A549 treated with AZD9567 at 1 μM for 4 hours (cell line): ENCODE results near the gene BRD2. TPM values are rescaled to one million over a fixed set of nuclear protein-coding genes. Genes with fewer than 3 reads are reported as not detected.

Experiments
- total RNA-seq: library from RNA; stranded (reverse); fragments of 200-300 nt; extraction: Qiagen RNA extraction; gene quantifications from 5 replicates; pipeline ENCODE4 v1.2.3, GENCODE V29; 2022; ENCODE audit not compliant: insufficient read depth

Gene BRD2
- total RNA-seq: 143 to 170 TPM (median 152 TPM) in 5 replicates

DNA sequence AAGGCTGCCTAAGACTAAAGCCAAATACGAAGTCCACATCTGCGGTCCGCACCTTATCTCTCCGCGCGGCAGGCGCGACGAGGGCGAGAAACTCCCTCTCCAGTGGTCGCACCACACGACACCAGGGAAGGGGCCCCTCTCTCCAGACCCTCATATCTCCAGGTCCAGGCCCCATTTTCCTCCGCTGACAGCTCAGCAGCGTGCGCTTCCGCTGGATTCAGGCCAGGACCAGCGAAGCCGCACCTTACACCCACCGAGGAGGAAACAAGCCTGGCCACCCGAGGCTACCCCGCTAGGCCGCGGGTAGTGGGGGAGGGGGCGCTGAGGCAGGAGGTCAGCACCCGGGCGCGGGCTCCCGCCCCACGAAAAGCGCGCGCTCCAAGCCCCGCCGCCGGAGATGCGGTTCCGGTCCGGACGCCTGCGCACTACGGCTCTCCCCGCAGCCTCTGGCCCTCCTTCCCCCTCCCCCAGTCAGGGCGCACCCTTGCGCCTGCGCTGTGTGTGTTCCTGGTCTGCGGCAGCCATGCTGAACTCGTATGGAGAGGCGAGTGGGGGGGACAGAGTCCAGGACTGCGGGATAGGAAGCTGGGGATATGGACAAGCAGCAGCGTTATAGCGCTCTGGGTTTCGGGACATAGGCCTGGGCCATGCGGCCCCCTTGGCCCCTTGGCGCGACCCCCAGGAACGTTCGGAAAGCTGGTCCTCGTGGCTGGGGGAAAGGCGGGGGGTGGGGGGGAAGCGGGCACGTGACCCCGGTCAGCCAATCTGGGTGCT is at the start of gene BRD2:
BRD2 (plus strand) TSS at position 502 of the 774 bp plus-strand sequence. CDS start 4,305 bp downstream, outside the sequence.

DNA sequence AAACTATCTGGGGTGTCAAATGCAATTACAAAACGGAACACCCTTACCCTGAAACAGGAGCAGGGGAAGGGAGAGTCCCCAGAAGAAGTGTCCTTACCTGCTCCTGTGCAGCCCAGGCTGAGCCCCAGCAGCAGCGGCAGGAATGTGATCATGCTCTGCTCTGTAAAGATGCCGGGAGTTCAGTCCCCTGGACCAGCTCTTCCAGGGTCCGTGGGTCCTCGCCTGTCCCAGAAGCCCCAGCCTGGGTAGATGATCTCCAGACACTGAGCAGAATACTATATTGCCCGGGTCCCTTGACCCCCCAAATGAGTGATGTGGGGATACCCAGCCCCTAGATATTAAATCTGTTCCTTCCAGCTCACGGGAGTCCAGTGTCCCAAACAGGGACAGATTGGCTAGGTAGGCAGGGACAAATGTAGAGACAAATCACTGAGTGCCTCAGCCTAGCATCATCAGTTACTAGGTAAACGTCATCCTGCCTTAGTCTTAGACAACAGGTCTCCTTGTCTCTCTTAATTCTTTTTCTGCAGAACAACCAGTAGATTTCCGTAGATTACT is 27.7 kb upstream of the BRD2 start, which contains the start of gene HLA-DMB:
HLA-DMB (minus strand) TSS at position 373 of the 558 bp plus-strand sequence; CDS start at position 152, 221 bp downstream.

DNA sequence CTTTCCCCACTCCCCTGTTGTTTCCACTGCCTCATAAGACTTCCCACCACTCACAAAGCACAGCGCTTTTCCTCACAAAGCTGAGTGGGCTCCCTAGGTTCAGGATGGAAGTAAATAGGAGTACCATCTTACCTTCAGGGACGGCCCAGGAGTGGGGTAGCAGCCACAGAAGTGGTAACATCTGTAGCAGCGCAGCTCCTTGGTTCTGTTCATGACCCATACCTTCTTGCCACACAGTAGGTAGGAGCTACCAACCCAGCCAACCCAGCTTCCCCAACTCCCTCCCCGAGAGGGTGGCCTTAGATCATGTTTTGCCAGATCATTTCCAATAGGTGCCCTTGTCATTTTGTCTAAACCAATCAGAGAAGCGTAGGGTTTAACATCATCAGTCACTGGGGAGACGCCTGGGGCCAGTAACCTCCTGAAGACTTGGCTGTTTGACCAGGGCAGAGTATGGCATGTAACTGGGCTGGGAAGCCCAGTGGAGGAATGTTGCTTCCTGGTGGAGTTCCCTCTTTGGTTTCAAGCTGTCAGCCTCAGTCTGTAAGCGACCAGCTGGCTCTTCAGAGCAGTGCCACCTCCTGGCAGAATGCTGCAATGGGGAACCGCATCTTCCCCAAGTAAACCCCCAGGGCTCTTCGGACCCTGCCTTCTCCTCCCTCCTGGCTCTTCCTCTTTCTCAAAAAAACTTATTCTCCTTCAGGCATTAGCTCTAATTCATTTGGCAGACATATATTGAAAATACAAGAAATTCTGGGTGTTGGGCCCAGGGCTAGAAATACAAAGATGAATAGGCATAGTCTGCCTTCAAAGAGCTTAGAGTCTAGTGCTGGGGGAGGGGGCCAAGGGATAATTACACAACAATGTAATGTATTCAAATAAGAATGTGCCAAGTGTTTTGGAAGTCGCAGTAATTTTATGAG is 15.3 kb upstream of the BRD2 start, which contains the start of gene HLA-DMA:
HLA-DMA (minus strand) TSS at position 281 of the 923 bp plus-strand sequence; CDS start at position 220, 61 bp downstream.

DNA sequence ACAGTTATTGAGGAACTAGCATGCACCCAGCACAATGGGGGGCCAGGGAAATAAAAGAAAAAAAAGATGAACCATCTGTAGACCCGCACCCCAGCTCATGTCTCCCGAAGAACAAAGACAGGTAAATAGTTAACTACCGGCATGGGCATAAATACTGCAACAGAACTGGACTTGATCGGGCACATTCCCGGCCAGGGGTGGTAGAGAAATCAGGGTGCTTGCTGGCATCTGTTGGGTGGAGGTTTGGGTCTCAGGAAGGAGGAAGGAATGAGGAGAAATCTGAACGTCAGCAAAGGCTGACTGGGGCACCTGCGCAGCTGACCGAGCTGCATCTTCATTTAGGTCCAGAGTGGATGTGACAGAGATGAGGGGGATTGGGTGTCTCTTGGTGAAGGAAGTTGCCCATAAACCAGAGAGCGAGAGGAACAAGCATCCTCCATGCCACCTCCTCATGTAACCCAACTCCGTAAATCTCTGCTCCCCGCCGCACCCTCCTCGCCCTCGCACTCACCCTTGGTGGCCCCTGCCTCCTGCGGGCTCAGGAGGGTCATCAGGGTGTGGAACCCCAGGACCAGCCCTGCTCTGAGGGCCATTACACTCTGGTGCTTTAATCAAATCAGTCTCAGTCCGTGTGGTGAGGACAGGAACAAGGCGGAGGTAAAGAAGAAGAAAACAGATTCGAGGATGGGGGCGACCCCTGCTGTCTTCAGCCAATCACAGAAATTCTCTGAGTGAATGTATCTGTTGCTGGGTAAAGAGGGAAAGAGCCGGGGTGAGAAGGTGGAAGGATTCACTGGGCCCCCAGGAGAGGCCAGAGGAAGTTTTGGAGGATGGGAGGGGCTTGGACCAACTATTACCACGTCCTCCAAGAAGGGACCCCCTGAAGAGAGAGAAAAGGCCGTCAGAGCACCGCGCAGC is 40.8 kb downstream of the BRD2 start, which contains the start of gene HLA-DOA:
HLA-DOA (minus strand) TSS at position 648 of the 918 bp plus-strand sequence.

Other genes starting within 250 kb of the BRD2 start
- not detected in 5 replicates for gene HLA-DQA2, start 227.2 kb upstream of the BRD2 start, total RNA-seq
- gene HLA-DQB2, start 205.1 kb upstream of the BRD2 start, total RNA-seq: not detected in 5 replicates
- 0.10 to 0.19 TPM (median 0.17 TPM) in 4 of 5 replicates, not detected in the other for gene HLA-DOB, start 151.6 kb upstream of the BRD2 start, total RNA-seq
- gene TAP2, start 129.9 kb upstream of the BRD2 start, total RNA-seq: 17.5 to 28.0 TPM (median 20.4 TPM) in 5 replicates
- 10.9 to 22.2 TPM (median 17.8 TPM) in 5 replicates for gene PSMB8, start 124.5 kb upstream of the BRD2 start, total RNA-seq
- 25.4 to 36.3 TPM (median 33.4 TPM) in 5 replicates for gene TAP1, start 114.9 kb upstream of the BRD2 start, total RNA-seq
- 16.3 to 23.4 TPM (median 17.7 TPM) in 5 replicates for gene PSMB9, start 114.4 kb upstream of the BRD2 start, total RNA-seq
- gene HLA-DMB, start 27.6 kb upstream of the BRD2 start, total RNA-seq: 1.4 to 2.4 TPM (median 2.2 TPM) in 4 of 5 replicates, not detected in the other
- gene HLA-DMA, start 15.5 kb upstream of the BRD2 start, total RNA-seq: 2.7 to 7.3 TPM (median 3.3 TPM) in 5 replicates
- 0.02 TPM in 1 of 5 replicates, not detected in the others for gene HLA-DOA, start 41.0 kb downstream of the BRD2 start, total RNA-seq
- gene HLA-DPA1, start 105.1 kb downstream of the BRD2 start, total RNA-seq: not detected in 5 replicates
- gene HLA-DPB1, start 107.4 kb downstream of the BRD2 start, total RNA-seq: not detected in 5 replicates
- 0.89 to 1.1 TPM (median 0.94 TPM) in 4 of 5 replicates, not detected in the other for gene COL11A2, start 223.9 kb downstream of the BRD2 start, total RNA-seq
- gene RXRB, start 232.1 kb downstream of the BRD2 start, total RNA-seq: 14.1 to 22.0 TPM (median 20.4 TPM) in 5 replicates
- gene SLC39A7, start 232.3 kb downstream of the BRD2 start, total RNA-seq: 101 to 107 TPM (median 106 TPM) in 5 replicates
- gene HSD17B8, start 236.1 kb downstream of the BRD2 start, total RNA-seq: 10.8 to 16.7 TPM (median 15.0 TPM) in 5 replicates
- gene RING1, start 239.9 kb downstream of the BRD2 start, total RNA-seq: 15.2 to 26.0 TPM (median 25.6 TPM) in 5 replicates